NCI-H345 (cell line): ENCODE data around the gene SIX5.
"Not testable (repeated sequence)": the region's sequence is repeated elsewhere in the genome, so short reads cannot be mapped to it uniquely, and the experiment has no call there.

Experiments used
- DNase-seq: peaks from one replicate; lab custom pipeline; 2025; lab: John Stamatoyannopoulos, UW

SIX5 gene

GRCh38 chr19:45768984-45769782 lies at the start of gene SIX5:
TSS of gene SIX5 (minus strand) at chr19:45769252. CDS start at chr19:45768844, 408 bp downstream.
- DNase-seq, result peak; percentile 94

- DNase-seq, result no peak
These were observed 48.8 kb upstream of the SIX5 start for GRCh38 chr19:45817725-45818301.

- peak; percentile 88 for DNase-seq
These were observed 48.1 kb upstream of the SIX5 start for GRCh38 chr19:45817010-45817724.

- DNase-seq, result no peak
These were observed 47.4 kb upstream of the SIX5 start for GRCh38 chr19:45816236-45817009.

- peak; percentile 27 for DNase-seq
These were observed 46.6 kb upstream of the SIX5 start for GRCh38 chr19:45815481-45816216.

GRCh38 chr19:45814851-45815480 lies 45.9 kb upstream of the SIX5 start, which contains the start of gene RSPH6A:
TSS of gene RSPH6A (minus strand) at chr19:45815308. CDS start at chr19:45815176, 132 bp downstream.
- DNase-seq, result peak; percentile 4

- DNase-seq, result no peak
These were observed 45.2 kb upstream of the SIX5 start for GRCh38 chr19:45814166-45814780.

GRCh38 chr19:45812297-45812696 lies 43.2 kb upstream of the SIX5 start:
- no peak for DNase-seq

GRCh38 chr19:45809643-45810159 lies 40.6 kb upstream of the SIX5 start:
- peak; percentile 68 for DNase-seq

- DNase-seq, result no peak
These were observed 36.7 kb upstream of the SIX5 start for GRCh38 chr19:45805719-45806118.

GRCh38 chr19:45804959-45805230 lies 35.8 kb upstream of the SIX5 start:
- no peak for DNase-seq

- DNase-seq, result no peak
These were observed 35.3 kb upstream of the SIX5 start for GRCh38 chr19:45804140-45804958.

GRCh38 chr19:45801603-45802175 lies 32.6 kb upstream of the SIX5 start:
- no peak for DNase-seq

GRCh38 chr19:45800070-45800553 lies 31.1 kb upstream of the SIX5 start:
- DNase-seq, result no peak

- DNase-seq, result not testable (repeated sequence)
These were observed 30.5 kb upstream of the SIX5 start for GRCh38 chr19:45799541-45799940.

GRCh38 chr19:45798995-45799517 lies 30.0 kb upstream of the SIX5 start:
- peak; percentile 60 for DNase-seq

- DNase-seq, result no peak
These were observed 25.6 kb upstream of the SIX5 start for GRCh38 chr19:45794627-45795026.

- DNase-seq, result no peak
These were observed 24.8 kb upstream of the SIX5 start for GRCh38 chr19:45793876-45794275.

- DNase-seq, result no peak
These were observed 24.1 kb upstream of the SIX5 start for GRCh38 chr19:45793178-45793564.
